Hematopoietic multipotent progenitor cell treated with erythropoietin and hydrocortisone succinate and interleukin-3 and kit ligand, for 6 days (in vitro differentiated cells): ENCODE measurements around the gene TXNL4A.
"Not testable (repeated sequence)": the region's sequence is repeated elsewhere in the genome, so short reads cannot be mapped to it uniquely, and the experiment has no call there.

Source experiments
- DNase-seq: peaks from one replicate; pipeline ENCODE4 v3.0.0-alpha.2; 2015

TXNL4A gene, protein sequence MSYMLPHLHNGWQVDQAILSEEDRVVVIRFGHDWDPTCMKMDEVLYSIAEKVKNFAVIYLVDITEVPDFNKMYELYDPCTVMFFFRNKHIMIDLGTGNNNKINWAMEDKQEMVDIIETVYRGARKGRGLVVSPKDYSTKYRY

DNA sequence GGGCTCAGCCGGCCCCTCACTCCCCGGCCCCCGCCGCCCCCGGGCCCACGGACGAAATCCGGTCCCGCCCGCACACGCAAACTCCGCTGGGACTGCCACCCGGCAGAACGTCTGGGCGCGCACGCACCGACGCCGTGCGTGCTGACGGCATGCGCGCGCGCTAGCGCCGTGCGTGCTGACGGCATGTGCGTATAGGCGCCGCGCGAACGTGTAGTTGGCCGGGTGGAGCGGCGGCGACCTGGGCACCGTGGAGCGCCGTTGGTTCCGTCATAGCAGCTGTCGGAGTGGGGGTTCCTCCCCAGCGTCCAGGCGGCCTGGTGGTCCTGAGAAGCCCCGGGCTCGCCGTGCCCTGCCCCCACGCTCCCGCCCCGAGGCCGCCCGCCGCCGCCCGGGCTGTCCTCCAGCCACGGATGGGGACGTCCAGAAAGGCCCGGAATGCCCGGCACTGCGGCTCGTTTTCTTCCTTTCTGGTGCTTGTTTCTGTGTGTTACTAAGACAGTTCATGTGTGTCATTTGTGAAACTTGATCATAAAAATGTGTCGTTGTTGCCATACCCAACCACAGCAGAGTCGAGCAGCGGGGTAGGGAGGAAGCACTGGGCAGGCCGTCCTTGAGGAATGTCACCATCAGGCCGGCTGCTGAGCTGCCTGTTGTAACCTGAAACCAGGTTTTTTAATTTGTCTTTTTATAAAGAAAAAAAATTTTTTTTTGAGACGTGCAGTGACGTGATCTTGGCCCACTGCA is at the start of gene TXNL4A:
Gene TXNL4A, minus strand, starts transcription at position 113 of the 744 bp plus-strand sequence. CDS start 171 bp downstream, outside the sequence.
- peak; percentile 92 for DNase-seq

DNA sequence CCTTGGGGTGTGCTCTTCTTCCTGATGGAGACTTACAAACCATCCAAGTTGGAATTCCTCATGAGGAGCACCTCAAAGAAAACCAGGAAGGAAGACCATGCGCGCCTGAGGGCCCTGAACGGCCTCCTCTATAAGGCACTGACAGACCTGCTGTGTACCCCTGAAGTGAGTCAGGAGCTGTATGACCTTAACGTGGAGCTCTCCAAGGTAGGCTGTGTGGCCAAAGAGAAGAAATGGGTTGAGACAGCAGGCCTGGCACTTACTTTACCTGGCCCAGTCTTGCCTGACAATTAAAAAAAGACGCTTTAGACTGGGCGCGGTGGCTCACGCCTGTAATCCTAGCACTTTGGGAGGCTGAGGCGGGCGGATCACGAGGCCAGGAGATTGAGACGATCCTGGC is 48.9 kb upstream of the TXNL4A start:
- DNase-seq = no peak

DNA sequence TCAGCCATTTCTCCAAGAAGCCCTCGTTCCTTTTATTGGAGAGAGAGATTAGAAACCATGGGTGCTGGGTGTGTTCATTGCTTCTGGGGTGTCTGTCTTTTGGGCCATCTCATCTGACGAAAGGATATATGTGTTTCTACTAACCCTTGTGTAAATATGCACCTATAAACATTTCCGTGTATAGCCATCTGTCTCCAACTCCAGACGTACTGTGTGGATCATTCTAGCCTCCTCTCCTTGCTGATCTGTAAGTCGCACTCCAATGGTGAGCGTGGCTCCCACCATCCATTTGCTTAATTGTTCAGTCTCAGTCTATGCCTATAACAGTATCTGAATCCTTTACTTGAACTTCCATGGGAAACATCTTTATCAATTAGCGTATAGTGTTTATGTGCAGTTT is 47.6 kb upstream of the TXNL4A start:
- peak; percentile 33 for DNase-seq

DNA sequence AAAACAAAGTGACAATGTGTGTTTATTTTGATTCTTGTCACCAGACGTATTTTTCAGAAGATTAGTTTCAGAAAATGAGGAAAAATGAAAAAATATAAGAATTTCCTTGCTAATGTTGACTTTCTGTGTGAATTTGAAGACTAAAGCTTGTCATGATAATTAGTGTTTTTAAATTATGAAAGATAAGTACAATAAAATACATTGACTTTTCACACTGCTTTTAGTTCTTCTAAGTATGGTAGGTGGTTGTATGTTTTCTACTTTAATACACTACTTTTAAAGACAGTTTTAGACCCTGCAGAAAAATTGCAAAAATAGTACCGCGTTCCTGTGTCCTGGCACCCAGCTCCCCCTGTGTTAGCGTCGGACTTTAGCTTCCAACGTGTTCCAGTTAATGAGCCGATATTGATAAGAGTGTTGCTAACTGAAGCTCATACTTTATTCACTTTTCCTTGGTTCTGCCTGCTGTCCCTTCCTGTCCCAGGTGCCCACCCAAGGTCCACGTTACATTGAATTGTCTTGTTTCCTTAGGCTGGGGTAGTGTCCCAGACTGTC is 46.6 kb upstream of the TXNL4A start:
- DNase-seq = peak; percentile 45

GRCh38 chr18:80034068-80034851 is 45.9 kb upstream of the TXNL4A start, which contains the start of gene RBFA:
Gene RBFA (plus strand): TSS chr18:80034434. CDS start chr18:80034496, 62 bp downstream.
- peak; percentile 98 for DNase-seq

- no peak for DNase-seq
These were observed 45.1 kb upstream of the TXNL4A start for GRCh38 chr18:80033181-80034067.

- no peak for DNase-seq
These were observed 41.3 kb upstream of the TXNL4A start for GRCh38 chr18:80029690-80030089.

GRCh38 chr18:80027719-80028118 is 39.4 kb upstream of the TXNL4A start:
- DNase-seq = not testable (repeated sequence)

DNA sequence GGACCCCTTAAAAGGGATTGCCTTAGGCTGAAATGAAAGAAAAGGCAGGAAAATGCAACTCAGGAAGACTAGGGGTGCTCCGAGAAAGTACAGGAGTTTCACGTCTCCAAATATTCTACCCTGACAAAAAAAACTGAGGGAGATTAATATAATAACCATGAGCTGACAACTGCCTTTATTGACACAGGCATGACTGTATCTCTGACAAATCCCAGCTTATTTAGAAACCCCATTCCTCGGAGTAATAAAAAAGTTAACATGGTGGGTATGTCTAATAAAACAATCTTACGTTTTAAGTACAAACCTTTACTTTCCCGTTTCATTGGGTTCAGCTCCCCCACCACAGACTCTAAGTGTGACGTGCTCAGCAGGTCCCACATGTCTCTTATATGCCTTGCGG is 38.0 kb upstream of the TXNL4A start:
- no peak for DNase-seq

DNA sequence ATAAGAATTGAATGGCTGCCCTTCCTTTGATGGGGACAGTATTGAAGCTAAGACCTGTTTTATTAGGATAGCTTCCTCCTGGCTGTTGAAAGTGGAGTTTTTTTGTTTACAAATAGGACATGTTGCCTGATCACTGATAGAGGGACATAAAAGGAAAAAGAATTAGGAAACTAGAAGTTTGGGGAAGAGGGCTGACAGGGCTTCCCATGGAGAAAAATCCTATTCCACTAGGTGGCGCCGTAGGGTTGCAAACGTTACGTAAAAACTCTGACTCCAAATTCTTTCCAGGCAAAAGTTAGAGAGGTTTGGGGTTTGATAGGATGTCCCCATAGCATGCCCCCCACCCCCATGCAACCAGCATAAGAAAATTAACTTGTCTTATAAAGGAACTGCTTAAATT is 34.8 kb upstream of the TXNL4A start:
- DNase-seq = peak; percentile 50

GRCh38 chr18:80022613-80023012 is 34.2 kb upstream of the TXNL4A start:
- DNase-seq = peak; percentile 35

GRCh38 chr18:80012714-80013113 is 24.4 kb upstream of the TXNL4A start:
- DNase-seq = no peak

DNA sequence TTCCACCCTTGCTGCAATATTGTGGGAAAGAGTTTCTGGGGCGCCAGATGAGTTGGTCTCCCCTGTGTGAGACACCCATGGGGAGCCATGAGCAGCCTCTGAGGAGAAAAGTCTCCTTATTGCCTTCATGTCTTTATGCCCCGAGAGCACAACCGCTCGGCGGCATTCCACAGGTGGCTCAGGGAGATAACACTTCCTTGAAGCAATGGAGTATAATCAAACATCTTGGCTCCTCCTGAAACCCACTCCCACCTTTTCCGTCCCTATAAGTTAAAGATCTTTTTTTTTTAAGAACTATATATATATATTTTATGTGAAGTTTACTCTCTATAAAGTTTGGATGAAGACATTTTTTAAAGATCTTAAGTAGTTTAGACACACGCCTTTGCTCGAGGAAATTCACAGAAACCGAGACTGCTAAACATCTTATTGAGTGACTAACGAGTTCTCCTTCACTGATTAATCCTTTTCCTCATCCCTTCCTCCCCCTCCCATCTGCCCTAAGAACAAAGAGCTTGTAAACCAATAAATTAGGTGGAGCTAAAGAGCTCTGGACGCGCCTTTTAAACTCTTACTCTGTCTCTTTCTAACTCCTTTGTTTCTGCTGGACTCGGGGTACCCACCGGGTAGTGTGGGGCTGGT is 23.3 kb upstream of the TXNL4A start:
- not testable (repeated sequence) for DNase-seq

DNA sequence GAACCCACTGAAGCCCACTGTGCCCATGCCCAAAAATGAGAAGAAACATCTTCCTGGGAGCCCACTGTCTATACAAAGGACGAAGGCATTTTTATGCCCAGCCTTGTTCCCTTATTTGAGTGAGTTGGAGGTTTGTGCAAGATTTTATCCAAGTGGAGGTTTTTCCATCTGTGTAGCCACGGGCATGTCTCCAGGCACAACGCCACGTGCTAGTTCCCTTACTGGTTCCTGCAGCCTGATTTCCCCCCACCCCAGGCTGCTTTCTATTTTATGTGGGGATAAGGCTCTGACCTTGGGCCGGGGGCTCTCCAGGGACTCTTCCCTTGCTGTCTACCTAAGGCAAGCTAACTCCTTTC is 22.2 kb upstream of the TXNL4A start:
- no peak for DNase-seq

DNA sequence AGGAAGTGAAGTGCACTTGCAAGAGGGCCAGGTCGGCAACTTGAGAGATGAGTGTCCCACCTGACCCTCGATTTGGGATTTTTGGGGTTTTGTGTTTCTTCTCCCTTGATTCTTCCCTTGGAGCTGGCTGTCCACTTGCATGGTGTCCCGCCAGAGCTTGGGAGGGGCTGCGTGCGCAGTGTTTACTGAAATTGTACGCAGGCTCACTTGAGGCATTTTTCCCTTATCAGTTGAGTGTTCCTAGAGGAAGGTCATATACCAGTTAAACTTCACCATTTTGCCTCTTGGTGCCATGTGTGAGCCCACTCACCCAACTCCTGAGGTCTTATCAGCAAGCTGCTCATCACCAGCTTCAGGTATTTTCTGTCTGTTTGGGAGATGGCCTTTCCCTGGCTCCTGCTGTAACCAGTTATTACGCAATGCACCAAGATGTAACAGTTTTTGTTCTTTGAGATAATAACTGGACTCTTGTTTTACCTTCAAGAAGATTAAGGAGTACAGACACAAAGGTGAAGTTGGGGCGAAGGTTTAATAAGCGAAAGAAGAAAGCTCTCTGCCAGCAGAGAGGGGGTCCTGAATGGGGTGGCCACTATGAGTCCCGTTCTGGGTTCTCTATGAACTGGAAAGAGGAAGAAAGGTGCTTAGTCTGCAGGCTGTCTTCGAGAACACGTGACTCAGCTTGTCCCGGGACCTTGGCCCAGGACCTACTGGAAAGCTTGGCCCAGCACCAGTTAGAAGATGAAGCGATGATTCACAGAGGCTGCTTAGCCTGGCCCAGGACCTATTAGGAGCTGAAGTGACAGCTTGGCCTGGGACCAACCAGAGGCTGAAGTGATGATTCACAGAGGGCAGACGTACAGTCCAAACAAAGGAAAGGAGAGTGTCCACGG is 21.5 kb upstream of the TXNL4A start:
- no peak for DNase-seq

- no peak for DNase-seq
These were observed 18.4 kb upstream of the TXNL4A start for GRCh38 chr18:80006724-80007123.

- no peak for DNase-seq
These were observed 16.4 kb upstream of the TXNL4A start for GRCh38 chr18:80004600-80005342.

GRCh38 chr18:80002468-80002867 is 14.1 kb upstream of the TXNL4A start:
- DNase-seq = no peak

GRCh38 chr18:80000877-80001276 is 12.5 kb upstream of the TXNL4A start:
- DNase-seq = no peak

GRCh38 chr18:79999701-80000100 is 11.3 kb upstream of the TXNL4A start:
- not testable (repeated sequence) for DNase-seq
